Psoas muscle (tissue), 8 donors: Measurements from ENCODE around the gene DOK7. TPM values are rescaled to one million over a fixed set of nuclear protein-coding genes. Genes with fewer than 3 reads are reported as not detected.

Source experiments
- ATAC-seq, 4 donors: fragments of 200-7000 bp; cut with Tn5 transposase; one replicate each; pipeline ENCODE4 v1.9.1; 2020; ENCODE audit warnings: moderate library complexity in 3 of 4, mild to moderate bottlenecking in 2 of 4
- DNase-seq, 2 donors: peaks; one replicate each; pipeline ENCODE4 v3.0.0-alpha.2; 2020
- H3K27ac ChIP-seq: fragments of 200-600 bp; one replicate; pipeline ENCODE4 v1.8.0; 2022
- H3K27me3 ChIP-seq, 3 donors: fragments of 200-600 bp in 1 of 3; one replicate each; pipeline versions ENCODE4 v1.6.1 to v1.8.0; 2013 to 2022; ENCODE audit warnings: low read length in 2 of 3, mild to moderate bottlenecking in 2 of 3, moderate library complexity in 1 of 3; ENCODE audit not compliant: insufficient read depth in 3 of 3
- H3K36me3 ChIP-seq, 2 donors: fragments of 200-600 bp in 1 of 2; one replicate each; pipeline versions ENCODE4 v1.6.1 to v1.8.0; 2013 to 2022; ENCODE audit warnings: low read depth in 1 of 2, mild to moderate bottlenecking in 1 of 2, moderate library complexity in 1 of 2; ENCODE audit not compliant: insufficient read depth in 1 of 2
- H3K4me1 ChIP-seq: fragments of 200-600 bp; one replicate; pipeline ENCODE4 v1.8.0; 2022
- H3K4me3 ChIP-seq: fragments of 200-600 bp; one replicate; pipeline ENCODE4 v1.8.0; 2022; ENCODE audit warnings: mild to moderate bottlenecking
- H3K9me3 ChIP-seq: fragments of 200-600 bp; one replicate; pipeline ENCODE4 v1.8.0; 2022
- WGBS, 3 donors: extraction: QIAGEN DNeasy Blood & Tissue Kit; methylation state at CpG; one replicate each; pipeline versions ENCODE4 v1.1.6 to v1.1.7; 2013; 5-methylcytosine and 5-hydroxymethylcytosine counted together
- intact Hi-C, 2 donors: fragments of 100-400 bp; cut with DNase I; formaldehyde crosslinking; loops; one replicate each; pipeline versions ENCODE4 v1.11.0 to v1.14.2; 2022
- polyA plus RNA-seq, 3 donors: library from polyadenylated mRNA; stranded (reverse); fragments of 200-250 nt; gene quantifications; one replicate each; pipeline ENCODE4 v1.2.3, GENCODE V29; 2013
- total RNA-seq, 4 donors: library from RNA; stranded (reverse); fragmentation: NEBNext Ultra II Directional in 2 of 4; extraction: Animal tissue kit (Norgen Biotek cat#: 25700) in 2 of 4; gene quantifications; one replicate each; pipeline versions ENCODE4 v1.2.1 to v1.2.4, GENCODE V29; 2021 to 2023
- TF ChIP-seq, protein P1 (sequence below): fragments of 200-600 bp; IDR thresholded peaks from one replicate; pipeline ENCODE4 v1.8.0; 2022; ENCODE audit warnings: antibody characterized with exemption
- donor health status: healthy with polysubstance abuse.
- donor health status: DM: no; HTN: no; CAD: no; lungs with moderate emphysema.
- donor health status: Bipolar disorder and iron deficiency.
- donor health status: healthy.
- donor health status: DM: yes; HTN: yes; CAD: no.
- donor health status: DM: no; HTN: no; CAD: no.
- donor health status: DM: no; HTN: no; CAD: no.
- donor health status: DM: yes; HTN: yes; CAD: no.

The DOK7 gene
- total and polyA plus RNA-seq, 7 donors = 3.4 to 48.6 (median 21.5) TPM

DNA sequence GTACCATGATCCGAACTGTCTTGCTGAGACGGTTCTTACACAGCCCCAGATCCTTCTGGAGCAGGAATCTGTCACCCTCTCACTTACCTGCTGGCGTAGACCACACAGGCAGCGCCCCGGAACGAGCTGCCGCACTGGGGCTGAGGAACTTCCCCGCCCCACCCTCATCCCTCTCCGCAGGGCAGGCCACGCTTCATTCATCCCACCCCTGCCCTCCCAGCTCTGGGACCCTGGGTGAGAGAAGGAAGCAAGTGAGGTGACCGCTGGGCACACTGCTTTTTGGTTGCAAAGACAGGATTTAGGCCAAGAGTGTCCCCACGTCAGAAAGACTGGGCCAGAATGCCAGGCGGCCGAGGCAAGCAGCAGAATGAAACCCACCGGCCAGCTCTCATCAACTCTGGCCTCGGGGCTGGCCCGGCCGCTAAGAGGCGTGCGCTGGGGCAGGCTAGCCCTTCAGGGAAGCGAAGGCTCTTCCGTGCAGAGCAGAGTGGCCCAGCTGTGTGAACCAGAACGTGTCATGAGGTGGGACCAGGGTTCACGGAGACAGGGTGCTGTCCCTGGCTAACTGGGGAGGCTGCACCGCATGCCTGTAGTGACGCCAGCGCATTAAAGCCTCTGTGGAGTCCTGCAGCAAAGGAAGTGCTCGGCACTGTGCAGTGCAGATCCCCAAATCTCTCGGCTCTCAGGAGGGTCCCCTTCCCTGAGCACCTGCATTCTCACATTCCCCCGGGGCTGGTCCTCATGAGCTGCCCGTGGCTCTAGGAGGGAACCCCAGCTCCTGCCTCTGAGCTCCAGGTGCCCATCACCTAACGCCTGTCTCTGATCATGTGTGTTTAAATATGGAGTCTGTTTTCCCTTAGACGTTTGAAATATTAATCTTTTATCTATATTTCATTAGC lies 62.7 kb downstream of the DOK7 start:
- TF ChIP-seq, protein P1, sequence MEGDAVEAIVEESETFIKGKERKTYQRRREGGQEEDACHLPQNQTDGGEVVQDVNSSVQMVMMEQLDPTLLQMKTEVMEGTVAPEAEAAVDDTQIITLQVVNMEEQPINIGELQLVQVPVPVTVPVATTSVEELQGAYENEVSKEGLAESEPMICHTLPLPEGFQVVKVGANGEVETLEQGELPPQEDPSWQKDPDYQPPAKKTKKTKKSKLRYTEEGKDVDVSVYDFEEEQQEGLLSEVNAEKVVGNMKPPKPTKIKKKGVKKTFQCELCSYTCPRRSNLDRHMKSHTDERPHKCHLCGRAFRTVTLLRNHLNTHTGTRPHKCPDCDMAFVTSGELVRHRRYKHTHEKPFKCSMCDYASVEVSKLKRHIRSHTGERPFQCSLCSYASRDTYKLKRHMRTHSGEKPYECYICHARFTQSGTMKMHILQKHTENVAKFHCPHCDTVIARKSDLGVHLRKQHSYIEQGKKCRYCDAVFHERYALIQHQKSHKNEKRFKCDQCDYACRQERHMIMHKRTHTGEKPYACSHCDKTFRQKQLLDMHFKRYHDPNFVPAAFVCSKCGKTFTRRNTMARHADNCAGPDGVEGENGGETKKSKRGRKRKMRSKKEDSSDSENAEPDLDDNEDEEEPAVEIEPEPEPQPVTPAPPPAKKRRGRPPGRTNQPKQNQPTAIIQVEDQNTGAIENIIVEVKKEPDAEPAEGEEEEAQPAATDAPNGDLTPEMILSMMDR = no peak
- Histone ChIP-seq H3K4me3 (no peak overlapping the region), H3K9me3 (no peaks in the 10 kb centered on the region), H3K27ac (no peak overlapping the region), H3K27me3 (no peaks in the 10 kb centered on the region), H3K4me1 (peaks cover 11% of the 10 kb centered on the region), H3K36me3 (peaks cover 0 to 66% of the 10 kb centered on the region in 2 donors)
- DNase-seq (peak in 1 of 2 donors; percentile 23), ATAC-seq (no peak)
- intact Hi-C loops = loop anchor here in 1 of 2 donors (5.0 kb wide), 1 partner anchor 38 kb away; no protein-coding TSS in a partner anchor
- 84 to 91% (median 90%) methylated on average over 33 of the region's 33 CpGs for whole genome bisulfite sequencing, 3 donors

DNA sequence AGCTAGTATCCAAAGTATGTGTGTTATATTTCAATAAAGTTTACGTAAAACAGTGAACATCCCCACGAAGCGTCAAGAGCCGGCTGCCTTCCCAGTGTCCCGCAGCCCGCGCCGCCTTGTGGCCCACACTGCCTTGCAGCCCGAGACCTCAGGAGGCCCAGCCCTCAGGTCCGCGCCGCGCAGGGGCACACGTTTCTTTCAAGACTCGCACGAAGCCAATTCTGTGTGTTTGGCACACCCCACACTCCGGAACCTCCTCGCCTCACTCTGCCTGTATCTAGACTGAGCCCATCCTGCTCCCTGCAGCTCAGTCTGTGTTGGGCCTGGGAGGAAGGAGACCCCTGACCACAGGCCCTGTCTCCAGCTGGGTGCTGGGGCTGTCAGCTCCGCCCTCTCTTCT lies 63.4 kb downstream of the DOK7 start:
- H3K27ac ChIP-seq = no peak overlapping the region

DNA sequence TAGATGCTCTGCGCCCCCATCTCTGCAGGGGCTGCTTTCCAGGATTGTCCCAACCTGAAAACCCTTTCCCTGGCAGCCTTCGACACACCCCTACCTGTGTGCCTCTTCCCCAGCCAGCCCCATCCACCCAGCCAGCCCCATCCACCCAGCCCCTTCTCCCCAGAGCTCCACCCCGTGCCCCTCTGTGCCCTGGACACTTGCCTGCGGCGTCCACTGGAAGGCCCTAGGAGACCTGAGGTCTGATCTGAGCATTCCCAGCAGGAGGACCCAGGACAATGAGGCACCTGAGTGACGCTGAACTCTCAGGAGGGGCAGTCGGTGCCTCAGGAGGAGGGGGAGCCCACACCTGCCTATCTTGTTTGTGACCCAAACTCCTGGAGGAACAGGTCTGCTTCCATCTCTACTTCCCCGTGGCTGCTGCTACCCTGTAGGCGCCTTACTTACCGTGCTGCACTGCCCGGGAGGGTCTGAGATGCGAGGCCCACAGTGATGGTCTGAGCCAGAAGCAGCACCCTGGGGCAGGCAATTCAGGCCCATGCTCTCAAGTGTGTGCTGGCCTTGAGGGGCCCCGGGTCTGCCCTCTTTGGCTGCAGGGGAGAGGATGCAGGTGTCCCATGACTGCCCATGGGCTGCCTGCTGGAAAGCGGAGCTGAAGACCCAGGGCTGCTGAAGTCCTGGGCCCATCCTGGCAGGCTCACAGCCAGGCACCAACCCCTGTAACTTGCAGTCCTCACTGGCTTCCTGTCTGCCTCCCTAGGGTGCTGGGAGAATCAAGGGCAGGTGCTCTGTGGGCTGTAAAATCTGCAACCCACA lies 64.2 kb downstream of the DOK7 start:
- WGBS, 3 donors = 89 to 92% (median 91%) methylated on average over 14 of the region's 14 CpGs
- DNase-seq = peak in 1 of 2 donors; percentile 29
- Histone ChIP-seq H3K9me3 (no peaks in the 10 kb centered on the region), H3K27me3 (no peaks in the 10 kb centered on the region), H3K4me1 (peaks cover 19% of the 10 kb centered on the region), H3K4me3 (no peak overlapping the region), H3K36me3 (peaks cover 0 to 51% of the 10 kb centered on the region in 2 donors), H3K27ac (no peak overlapping the region)
- intact Hi-C loops = loop anchor here in 1 of 2 donors (5.0 kb wide), 1 partner anchor 40 kb away; no protein-coding TSS in a partner anchor
- TF ChIP-seq, protein P1 = no peak
- ATAC-seq = no peak

More for the DNA sequence above, 63.4 kb downstream of the DOK7 start:
- peaks cover 18% of the 10 kb centered on the region for H3K4me1 ChIP-seq
- TF ChIP-seq, protein P1 = no peak
- intact Hi-C loops = loop anchor here in 1 of 2 donors (5.0 kb wide), 1 partner anchor 39 kb away; no protein-coding TSS in a partner anchor
- H3K4me3 ChIP-seq = no peak overlapping the region
- H3K9me3 ChIP-seq = no peaks in the 10 kb centered on the region
- ATAC-seq = no peak
- peak in 1 of 2 donors; percentile 44 for DNase-seq
- H3K27me3 ChIP-seq = no peaks in the 10 kb centered on the region
- H3K36me3 ChIP-seq = peaks cover 0 to 60% of the 10 kb centered on the region in 2 donors
- WGBS, 3 donors = 94 to 98% (median 95%) methylated on average over 19 of the region's 19 CpGs

DNA sequence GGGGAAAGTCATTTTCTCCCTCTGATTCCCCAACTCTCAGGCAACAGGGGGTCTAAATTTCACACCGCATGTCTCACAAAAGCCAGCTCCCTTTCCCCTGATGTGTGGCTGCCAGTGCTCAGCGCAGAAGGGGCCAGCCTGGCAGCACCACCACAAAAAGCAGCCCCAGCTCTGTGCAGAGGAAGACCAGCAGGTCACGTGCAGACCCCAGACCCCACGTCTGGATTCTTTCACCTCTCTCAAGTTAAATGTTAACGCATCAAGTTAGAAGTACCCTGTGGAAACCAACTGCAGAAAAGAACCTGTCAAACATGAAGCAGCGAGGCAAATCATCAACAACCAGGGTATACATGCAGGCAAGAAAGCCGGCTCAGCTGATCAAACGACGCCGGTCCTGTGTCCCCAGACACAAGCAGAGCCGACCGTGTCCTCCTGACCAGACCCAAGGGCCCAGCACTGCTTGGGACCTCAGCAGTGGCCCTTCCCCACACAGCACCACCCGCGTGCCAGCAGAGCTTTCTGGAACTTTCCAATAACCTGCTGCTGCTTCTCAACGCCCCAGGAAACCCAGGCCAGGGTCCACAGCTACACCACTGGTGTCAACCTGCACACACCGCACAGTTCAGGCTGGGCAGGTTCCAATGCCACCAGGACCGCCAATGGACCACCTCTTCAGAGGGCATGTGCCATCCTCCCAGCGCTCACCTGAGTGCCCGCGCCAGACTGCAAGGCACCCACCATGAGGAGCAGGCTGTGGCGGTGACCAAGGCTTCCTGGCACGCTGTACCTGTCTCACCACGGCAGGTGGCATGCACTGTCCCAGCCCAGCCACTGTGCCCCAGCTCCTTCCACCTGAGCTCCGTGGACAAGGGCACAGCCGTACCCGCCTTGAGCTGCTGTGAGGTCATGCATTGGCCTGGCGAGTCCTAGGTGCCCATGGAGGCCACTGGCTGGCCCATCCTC lies 65.1 kb downstream of the DOK7 start:
- DNase-seq (peak in 1 of 2 donors; percentile 41), ATAC-seq (no peak)
- H3K36me3 ChIP-seq = peaks cover 0 to 44% of the 10 kb centered on the region in 2 donors
- H3K27ac ChIP-seq = no peak overlapping the region
- H3K27me3 ChIP-seq = no peaks in the 10 kb centered on the region
- WGBS, 3 donors = 90 to 95% (median 92%) methylated on average over 27 of the region's 27 CpGs
- peaks cover 19% of the 10 kb centered on the region for H3K4me1 ChIP-seq
- no peaks in the 10 kb centered on the region for H3K9me3 ChIP-seq
- no peak overlapping the region for H3K4me3 ChIP-seq
- intact Hi-C loops = loop anchor here in 1 of 2 donors (5.0 kb wide), 1 partner anchor 41 kb away; no protein-coding TSS in a partner anchor
- TF ChIP-seq, protein P1 = no peak
